NCI-H69 (cell line): ENCODE measurements around the gene CASP6.

Experiments
- DNase-seq: peaks from one replicate; lab custom pipeline; 2025; lab: John Stamatoyannopoulos, UW

Gene CASP6

DNA sequence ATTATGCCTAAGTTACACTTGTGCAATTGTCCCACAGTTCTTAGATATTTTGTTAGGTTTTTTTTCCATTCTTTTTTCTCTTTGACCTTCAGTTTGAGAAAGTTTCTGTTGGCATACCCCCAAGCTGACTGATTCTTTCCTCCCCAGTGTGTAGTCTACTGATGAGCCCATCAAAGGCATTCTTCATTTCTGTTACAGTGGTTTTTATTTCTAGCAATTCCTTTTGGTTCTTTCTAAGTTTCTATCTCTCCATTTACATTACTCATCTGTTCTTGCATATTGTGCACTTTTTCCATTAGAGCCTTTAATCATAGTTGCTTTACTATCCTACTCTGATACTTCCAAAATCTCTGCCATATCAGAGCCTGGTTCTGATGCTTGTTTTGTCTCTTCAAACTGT is 31.9 kb downstream of the CASP6 start:
- DNase-seq: no peak

GRCh38 chr4:109665783-109666485 is 37.3 kb downstream of the CASP6 start:
- peak; percentile 90 for DNase-seq

GRCh38 chr4:109662771-109663170 is 40.5 kb downstream of the CASP6 start:
- DNase-seq: peak; percentile 24

- no peak for DNase-seq
These were observed 41.1 kb downstream of the CASP6 start for GRCh38 chr4:109662116-109662515.

- DNase-seq: no peak
These were observed 44.3 kb downstream of the CASP6 start for GRCh38 chr4:109658871-109659410.

GRCh38 chr4:109657854-109658418 is 45.3 kb downstream of the CASP6 start:
- DNase-seq: no peak

DNA sequence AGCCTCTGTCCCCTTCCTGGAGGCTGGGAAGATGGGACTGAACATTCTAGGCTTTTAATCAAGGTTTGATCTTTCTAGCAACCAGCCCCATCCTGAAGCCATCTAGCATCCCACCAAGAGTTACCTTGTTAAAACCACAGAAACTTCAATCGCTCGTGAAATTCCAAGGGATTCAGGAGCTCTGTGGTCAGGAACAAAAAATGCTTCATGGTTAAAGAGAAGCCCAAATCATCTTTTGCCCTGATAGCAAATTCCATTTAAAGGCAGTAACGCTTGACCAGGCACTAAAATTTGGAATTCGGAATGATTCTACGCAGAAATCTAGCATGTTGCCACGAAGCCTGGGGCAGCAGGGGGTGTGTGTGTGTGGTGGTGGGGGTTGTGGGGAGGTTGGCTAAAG is 47.8 kb downstream of the CASP6 start:
- DNase-seq: no peak

GRCh38 chr4:109649872-109650271 is 53.4 kb downstream of the CASP6 start:
- DNase-seq: no peak

GRCh38 chr4:109648997-109649575 is 54.2 kb downstream of the CASP6 start:
- no peak for DNase-seq

GRCh38 chr4:109648266-109648996 is 54.8 kb downstream of the CASP6 start:
- DNase-seq: peak; percentile 53

DNA sequence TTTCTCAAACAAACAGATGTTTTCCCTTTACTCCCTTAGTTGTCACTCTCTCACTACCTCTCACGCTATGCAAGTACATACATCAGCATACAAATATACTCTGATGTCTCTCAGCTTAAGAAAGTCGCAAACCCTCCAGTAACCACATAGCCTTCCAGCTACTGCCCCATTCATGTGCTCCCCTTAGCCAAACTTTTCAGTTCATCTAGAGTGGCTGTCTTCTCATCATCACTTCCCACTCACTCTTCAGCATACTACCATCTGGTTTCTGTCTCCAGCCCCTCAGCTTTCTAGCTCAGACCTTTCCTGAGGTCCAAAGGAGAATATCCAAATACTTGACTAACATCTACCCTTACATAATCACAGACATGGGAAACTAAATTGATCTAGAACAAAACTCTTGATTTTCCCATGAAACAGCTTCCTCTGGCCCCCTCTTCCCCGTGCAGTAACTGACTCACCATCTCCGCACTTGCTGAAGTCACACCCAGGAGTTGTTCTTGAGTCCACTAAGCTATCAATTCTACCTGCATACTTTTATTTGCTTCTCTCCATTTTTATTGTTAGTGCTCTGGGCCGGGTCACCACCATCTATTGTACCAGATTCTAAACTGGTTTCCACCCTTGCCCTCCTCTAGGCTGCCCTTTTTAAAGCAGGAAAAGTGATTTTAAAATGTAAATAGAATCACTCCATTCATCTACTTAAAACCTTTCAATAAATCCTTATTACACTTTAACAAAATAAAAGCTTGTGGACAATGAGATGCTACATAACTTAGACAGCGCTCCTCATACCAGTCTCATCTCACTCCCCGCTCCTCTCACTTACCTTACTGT is 57.2 kb downstream of the CASP6 start:
- no peak for DNase-seq

GRCh38 chr4:109640644-109641043 is 62.6 kb downstream of the CASP6 start:
- no peak for DNase-seq
